ENCODE measurements around the gene CLMN. TPM values are rescaled to one million over a fixed set of nuclear protein-coding genes. Genes with fewer than 3 reads are reported as not detected.
A peak's percentile ranks its signal among the peaks of the same experiment; 100 is the strongest.

The CLMN gene
- total and polyA plus RNA-seq, 4 donors: 4.5 to 33.5 (median 11.7) TPM

DNA sequence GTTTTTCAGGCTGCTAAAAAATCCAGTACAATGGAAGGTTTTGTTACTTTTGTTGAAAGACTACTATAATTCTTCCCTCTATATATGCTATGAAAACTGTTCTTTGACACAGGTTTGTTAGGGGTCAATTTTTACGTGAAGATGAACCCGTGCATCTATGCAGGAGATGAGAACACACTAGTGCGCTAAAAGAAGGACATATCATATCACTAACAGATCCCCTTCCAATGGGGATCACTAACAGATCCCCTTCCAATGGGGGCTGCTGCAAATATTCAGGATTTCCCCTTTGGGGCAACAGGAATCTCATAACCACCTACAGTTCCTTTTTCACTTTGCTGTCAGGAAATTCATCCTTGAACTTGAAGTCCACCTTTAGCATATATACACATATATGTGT lies 75.1 kb downstream of the CLMN start:
- no peaks in the 10 kb centered on the region for H3K27me3 ChIP-seq (ENCODE audit: control insufficient read depth in 3 of 3, insufficient read depth in 3 of 3, low read length in 2 of 3)

GRCh38 chr14:95242870-95243269 lies 76.8 kb downstream of the CLMN start:
- Histone ChIP-seq H3K9me3 (ENCODE audit: control insufficient read depth in 4 of 4, insufficient read depth in 3 of 4, low read length in 3 of 4) (no peaks in the 10 kb centered on the region), H3K9ac (ENCODE audit: insufficient read depth in 1 of 2, low read length in 2 of 2) (no peak overlapping the region), H3K27ac (ENCODE audit: low read depth in 1 of 2, low read length in 1 of 2) (no peak overlapping the region), H3K36me3 (ENCODE audit: control insufficient read depth in 4 of 4, insufficient read depth in 4 of 4, low read length in 4 of 4) (no peaks in the 10 kb centered on the region), H3K4me1 (ENCODE audit: control insufficient read depth in 5 of 5, insufficient read depth in 5 of 5, low read length in 5 of 5) (peaks cover 0 to 7% (median 2%) of the 10 kb centered on the region in 5 donors), H3K27me3 (ENCODE audit: control insufficient read depth in 3 of 3, insufficient read depth in 3 of 3, low read length in 2 of 3) (no peaks in the 10 kb centered on the region), H3K4me3 (no peak overlapping the region)
- no peak for ATAC-seq (ENCODE audit: insufficient read depth, low FRiP score)
- DNase-seq: no peak
- TF ChIP-seq, protein P1, sequence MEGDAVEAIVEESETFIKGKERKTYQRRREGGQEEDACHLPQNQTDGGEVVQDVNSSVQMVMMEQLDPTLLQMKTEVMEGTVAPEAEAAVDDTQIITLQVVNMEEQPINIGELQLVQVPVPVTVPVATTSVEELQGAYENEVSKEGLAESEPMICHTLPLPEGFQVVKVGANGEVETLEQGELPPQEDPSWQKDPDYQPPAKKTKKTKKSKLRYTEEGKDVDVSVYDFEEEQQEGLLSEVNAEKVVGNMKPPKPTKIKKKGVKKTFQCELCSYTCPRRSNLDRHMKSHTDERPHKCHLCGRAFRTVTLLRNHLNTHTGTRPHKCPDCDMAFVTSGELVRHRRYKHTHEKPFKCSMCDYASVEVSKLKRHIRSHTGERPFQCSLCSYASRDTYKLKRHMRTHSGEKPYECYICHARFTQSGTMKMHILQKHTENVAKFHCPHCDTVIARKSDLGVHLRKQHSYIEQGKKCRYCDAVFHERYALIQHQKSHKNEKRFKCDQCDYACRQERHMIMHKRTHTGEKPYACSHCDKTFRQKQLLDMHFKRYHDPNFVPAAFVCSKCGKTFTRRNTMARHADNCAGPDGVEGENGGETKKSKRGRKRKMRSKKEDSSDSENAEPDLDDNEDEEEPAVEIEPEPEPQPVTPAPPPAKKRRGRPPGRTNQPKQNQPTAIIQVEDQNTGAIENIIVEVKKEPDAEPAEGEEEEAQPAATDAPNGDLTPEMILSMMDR (IDR thresholded peaks at IDR 0.05; ENCODE audit: control extremely low read depth, extremely low read depth): no peak
- WGBS, 2 donors: 88 to 100% methylated on average over 1 of the region's 1 CpG

More for the DNA sequence above, 75.1 kb downstream of the CLMN start:
- Histone ChIP-seq H3K4me1 (ENCODE audit: control insufficient read depth in 5 of 5, insufficient read depth in 5 of 5, low read length in 5 of 5) (peaks cover 0 to 17% (median 2%) of the 10 kb centered on the region in 5 donors), H3K27ac (ENCODE audit: low read depth in 1 of 2, low read length in 1 of 2) (no peak overlapping the region), H3K36me3 (ENCODE audit: control insufficient read depth in 4 of 4, insufficient read depth in 4 of 4, low read length in 4 of 4) (no peaks in the 10 kb centered on the region), H3K9me3 (ENCODE audit: control insufficient read depth in 4 of 4, insufficient read depth in 3 of 4, low read length in 3 of 4) (no peaks in the 10 kb centered on the region), H3K9ac (ENCODE audit: insufficient read depth in 1 of 2, low read length in 2 of 2) (no peak overlapping the region), H3K4me3 (no peak overlapping the region)
- TF ChIP-seq, protein P1 (IDR thresholded peaks at IDR 0.05; ENCODE audit: control extremely low read depth, extremely low read depth): no peak
- 95% methylated on average over 3 of the region's 3 CpGs for WGBS, 2 donors
- ATAC-seq (ENCODE audit: insufficient read depth, low FRiP score) (no peak), DNase-seq (no peak)

- Histone ChIP-seq H3K4me3 (no peak overlapping the region), H3K27ac (ENCODE audit: low read depth in 1 of 2, low read length in 1 of 2) (no peak overlapping the region), H3K36me3 (ENCODE audit: control insufficient read depth in 4 of 4, insufficient read depth in 4 of 4, low read length in 4 of 4) (no peaks in the 10 kb centered on the region), H3K27me3 (ENCODE audit: control insufficient read depth in 3 of 3, insufficient read depth in 3 of 3, low read length in 2 of 3) (no peaks in the 10 kb centered on the region), H3K9ac (ENCODE audit: insufficient read depth in 1 of 2, low read length in 2 of 2) (no peak overlapping the region), H3K9me3 (ENCODE audit: control insufficient read depth in 4 of 4, insufficient read depth in 3 of 4, low read length in 3 of 4) (no peaks in the 10 kb centered on the region), H3K4me1 (ENCODE audit: control insufficient read depth in 5 of 5, insufficient read depth in 5 of 5, low read length in 5 of 5) (peaks cover 0 to 16% (median 7%) of the 10 kb centered on the region in 5 donors)
- DNase-seq: peak in 1 of 3 donors; percentile 20
- no peak for ATAC-seq (ENCODE audit: insufficient read depth, low FRiP score)
- WGBS, 2 donors: 76 to 86% methylated on average over 6 of the region's 6 CpGs
- TF ChIP-seq, protein P1 (IDR thresholded peaks at IDR 0.05; ENCODE audit: control extremely low read depth, extremely low read depth): no peak
Measured at GRCh38 chr14:95240859-95241813, 78.6 kb downstream of the CLMN start.

Data from lung (tissue), 12 donors.